ENCODE measurements around the gene IL11RA.

- TF ChIP-seq CTCF (IDR thresholded peaks at IDR 0.05) (peak; percentile 74 to 91 (median 82)), POLR2A (IDR thresholded peaks at IDR 0.05) (no peak)
Measured at GRCh38 chr9:34603610-34604231, 48.3 kb upstream of the IL11RA start.
